ENCODE data around the gene GATA6. TPM values are rescaled to one million over a fixed set of nuclear protein-coding genes. Genes with fewer than 3 reads are reported as not detected.
A peak's percentile ranks its signal among the peaks of the same experiment; 100 is the strongest.

The GATA6 gene
- total RNA-seq, 1 donor, result 5.2 TPM

DNA sequence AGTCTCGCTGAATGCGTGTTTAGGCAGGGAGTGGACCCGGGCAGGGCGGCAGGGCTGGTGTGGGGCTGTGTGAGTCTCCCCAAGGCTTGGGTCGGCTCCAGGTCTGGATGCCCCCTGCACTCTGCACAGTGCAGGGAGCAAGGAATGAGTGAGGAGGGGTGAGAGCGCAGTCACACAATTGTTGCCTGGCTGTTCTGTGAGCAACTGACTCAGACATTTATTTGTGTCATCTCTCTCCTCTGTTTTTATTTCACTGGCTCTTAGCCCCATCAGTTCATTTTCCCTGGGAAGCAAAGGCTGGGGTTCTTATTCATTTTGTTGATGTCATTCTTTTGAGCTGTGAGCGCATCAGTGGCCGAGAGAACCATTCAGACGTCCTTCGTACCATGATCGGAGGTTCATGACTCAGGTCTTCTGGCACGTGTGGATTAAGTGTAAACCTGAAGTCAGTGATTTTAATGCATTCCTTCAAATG lies 61.1 kb downstream of the GATA6 start:
- no peak overlapping the region for H3K4me3 ChIP-seq (ENCODE audit: low read depth, low read length)
- TF ChIP-seq, protein P1, sequence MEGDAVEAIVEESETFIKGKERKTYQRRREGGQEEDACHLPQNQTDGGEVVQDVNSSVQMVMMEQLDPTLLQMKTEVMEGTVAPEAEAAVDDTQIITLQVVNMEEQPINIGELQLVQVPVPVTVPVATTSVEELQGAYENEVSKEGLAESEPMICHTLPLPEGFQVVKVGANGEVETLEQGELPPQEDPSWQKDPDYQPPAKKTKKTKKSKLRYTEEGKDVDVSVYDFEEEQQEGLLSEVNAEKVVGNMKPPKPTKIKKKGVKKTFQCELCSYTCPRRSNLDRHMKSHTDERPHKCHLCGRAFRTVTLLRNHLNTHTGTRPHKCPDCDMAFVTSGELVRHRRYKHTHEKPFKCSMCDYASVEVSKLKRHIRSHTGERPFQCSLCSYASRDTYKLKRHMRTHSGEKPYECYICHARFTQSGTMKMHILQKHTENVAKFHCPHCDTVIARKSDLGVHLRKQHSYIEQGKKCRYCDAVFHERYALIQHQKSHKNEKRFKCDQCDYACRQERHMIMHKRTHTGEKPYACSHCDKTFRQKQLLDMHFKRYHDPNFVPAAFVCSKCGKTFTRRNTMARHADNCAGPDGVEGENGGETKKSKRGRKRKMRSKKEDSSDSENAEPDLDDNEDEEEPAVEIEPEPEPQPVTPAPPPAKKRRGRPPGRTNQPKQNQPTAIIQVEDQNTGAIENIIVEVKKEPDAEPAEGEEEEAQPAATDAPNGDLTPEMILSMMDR (IDR thresholded peaks at IDR 0.05; ENCODE audit: insufficient read depth, low read depth, low read length), result no peak
- peak; percentile 51 for DNase-seq (ENCODE audit: low read depth)

GRCh38 chr18:22233266-22233665 lies 63.9 kb downstream of the GATA6 start:
- TF ChIP-seq, protein P1 (IDR thresholded peaks at IDR 0.05; ENCODE audit: insufficient read depth, low read depth, low read length), result no peak
- no peak for DNase-seq (ENCODE audit: low read depth)
- H3K4me3 ChIP-seq (ENCODE audit: low read depth, low read length), result no peak overlapping the region

GRCh38 chr18:22238036-22238435 lies 68.6 kb downstream of the GATA6 start:
- DNase-seq (ENCODE audit: low read depth), result no peak
- H3K4me3 ChIP-seq (ENCODE audit: low read depth, low read length), result no peak overlapping the region
- TF ChIP-seq, protein P1 (IDR thresholded peaks at IDR 0.05; ENCODE audit: insufficient read depth, low read depth, low read length), result peak; percentile 13

DNA sequence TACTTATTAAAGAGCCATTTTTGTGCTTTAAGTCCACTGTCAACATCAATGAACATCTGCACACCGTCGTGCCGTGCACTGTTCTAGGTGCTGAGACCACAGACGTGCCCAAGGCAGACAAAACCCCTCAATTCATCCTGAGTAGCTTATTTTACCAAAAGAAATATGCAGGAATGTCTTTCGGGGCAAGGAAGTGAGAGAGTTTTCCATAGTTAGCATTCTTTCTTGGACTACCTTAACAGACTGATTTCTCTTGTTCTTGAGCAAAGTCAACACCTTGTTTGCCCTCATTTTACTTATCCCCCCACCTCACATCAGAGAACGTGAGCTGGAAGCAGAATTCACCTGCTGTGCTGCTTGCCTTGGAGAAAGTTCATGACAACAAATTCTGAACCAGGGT lies 69.3 kb downstream of the GATA6 start:
- no peak overlapping the region for H3K4me3 ChIP-seq (ENCODE audit: low read depth, low read length)
- TF ChIP-seq, protein P1 (IDR thresholded peaks at IDR 0.05; ENCODE audit: insufficient read depth, low read depth, low read length), result no peak
- no peak for DNase-seq (ENCODE audit: low read depth)

DNA sequence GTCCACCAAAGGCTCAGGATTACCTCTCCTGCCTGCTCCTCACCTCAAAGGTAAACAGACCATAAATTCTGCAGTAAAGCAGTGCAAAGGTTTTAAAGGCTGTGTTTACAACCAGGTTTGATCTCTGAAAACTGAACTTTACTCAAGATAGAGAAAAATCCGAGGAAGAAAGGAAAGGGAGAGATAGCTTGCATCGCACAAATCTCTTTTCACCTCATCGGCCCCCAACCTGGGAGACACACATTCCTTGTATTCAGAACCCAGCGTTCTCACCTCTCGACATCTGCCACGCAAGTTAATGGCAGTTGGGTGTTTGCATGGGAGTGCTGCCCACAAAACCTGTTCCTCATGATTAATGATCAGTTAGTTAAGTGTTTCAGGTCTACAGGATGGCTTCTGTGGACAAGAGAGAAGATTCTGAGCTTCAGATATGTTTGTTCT lies 72.6 kb downstream of the GATA6 start:
- TF ChIP-seq, protein P1 (IDR thresholded peaks at IDR 0.05; ENCODE audit: insufficient read depth, low read depth, low read length), result no peak
- DNase-seq (ENCODE audit: low read depth), result no peak
- no peak overlapping the region for H3K4me3 ChIP-seq (ENCODE audit: low read depth, low read length)

GRCh38 chr18:22243513-22243912 lies 74.1 kb downstream of the GATA6 start:
- TF ChIP-seq, protein P1 (IDR thresholded peaks at IDR 0.05; ENCODE audit: insufficient read depth, low read depth, low read length), result no peak
- no peak for DNase-seq (ENCODE audit: low read depth)
- no peak overlapping the region for H3K4me3 ChIP-seq (ENCODE audit: low read depth, low read length)

GRCh38 chr18:22250026-22250425 lies 80.6 kb downstream of the GATA6 start:
- DNase-seq (ENCODE audit: low read depth), result peak; percentile 62
- H3K4me3 ChIP-seq (ENCODE audit: low read depth, low read length), result no peak overlapping the region
- TF ChIP-seq, protein P1 (IDR thresholded peaks at IDR 0.05; ENCODE audit: insufficient read depth, low read depth, low read length), result no peak

Measured in fibroblast of villous mesenchyme (primary cell).